HL-60 (cell line): ENCODE measurements around the gene TAS2R14.

ENCODE experiments used
- DNase-seq, 2 experiments: peaks; one replicate each; pipeline ENCODE4 v3.0.0-alpha.2; 2010 to 2020; ENCODE audit warnings: low read depth in 1 of 2, low spot score in 1 of 2
- H3K27ac ChIP-seq: fragments of 250-450 bp; sonication (Bioruptor Pico); replicated peaks from 2 replicates; pipeline ENCODE4 v1.5.1; 2020; ENCODE audit warnings: mild to moderate bottlenecking, moderate library complexity
- H3K27me3 ChIP-seq: fragments of 250-450 bp; sonication (Bioruptor Pico); 2 replicates; pipeline ENCODE4 v1.5.1; 2021; ENCODE audit warnings: mild to moderate bottlenecking, moderate library complexity; ENCODE audit not compliant: insufficient read depth, poor library complexity, severe bottlenecking
- H3K4me3 ChIP-seq: replicated peaks from 2 replicates; pipeline ENCODE4 v1.5.1; 2011; ENCODE audit warnings: mild to moderate bottlenecking, control low read depth, low read length; ENCODE audit not compliant: insufficient read depth
- CTCF ChIP-seq: IDR thresholded peaks from one replicate; pipeline ENCODE4 v1.5.1; 2011; ENCODE audit warnings: low read length, control low read depth, inconsistent platforms; ENCODE audit not compliant: insufficient read depth
- GABPA ChIP-seq: IDR thresholded peaks from 2 replicates; pipeline ENCODE4 v1.6.1; 2012; ENCODE audit warnings: low read depth
- POLR2AphosphoS5 ChIP-seq: IDR thresholded peaks from 2 replicates; pipeline ENCODE4 v1.6.1; 2012; ENCODE audit warnings: low read depth
- REST ChIP-seq: IDR thresholded peaks from 2 replicates; pipeline ENCODE4 v1.6.1; 2012; ENCODE audit warnings: low read depth; ENCODE audit not compliant: insufficient replicate concordance
- SPI1 ChIP-seq: IDR thresholded peaks from 2 replicates; pipeline ENCODE4 v1.6.1; 2012; ENCODE audit warnings: low read depth, mild to moderate bottlenecking, borderline replicate concordance

The TAS2R14 gene

GRCh38 chr12:10966314-10966713 is 27.3 kb upstream of the TAS2R14 start:
- no peaks in the 10 kb centered on the region for H3K27me3 ChIP-seq
- no peak overlapping the region for H3K4me3 ChIP-seq
- H3K27ac ChIP-seq = no peak overlapping the region
- no peak for DNase-seq
- TF ChIP-seq GABPA (no peak), REST (no peak), SPI1 (no peak)

GRCh38 chr12:10965476-10965875 is 26.4 kb upstream of the TAS2R14 start:
- no peak for TF ChIP-seq GABPA
- TF ChIP-seq SPI1 = no peak
- TF ChIP-seq POLR2AphosphoS5 = no peak
- TF ChIP-seq CTCF = no peak
- TF ChIP-seq REST = no peak

GRCh38 chr12:10960211-10960610 is 21.1 kb upstream of the TAS2R14 start:
- H3K27me3 ChIP-seq = no peaks in the 10 kb centered on the region
- H3K27ac ChIP-seq = no peak overlapping the region
- DNase-seq = no peak
- TF ChIP-seq CTCF (no peak), REST (no peak), POLR2AphosphoS5 (no peak), SPI1 (no peak), GABPA (no peak)
- no peak overlapping the region for H3K4me3 ChIP-seq

More at GRCh38 chr12:10965476-10965875, 26.4 kb upstream of the TAS2R14 start:
- Histone ChIP-seq H3K27ac (no peak overlapping the region), H3K4me3 (no peak overlapping the region), H3K27me3 (no peaks in the 10 kb centered on the region)
- DNase-seq = no peak

- TF ChIP-seq SPI1 (no peak), CTCF (no peak), REST (no peak)
- H3K4me3 ChIP-seq = no peak overlapping the region
- DNase-seq = no peak
- H3K27me3 ChIP-seq = no peaks in the 10 kb centered on the region
- H3K27ac ChIP-seq = no peak overlapping the region
These were observed 20.7 kb upstream of the TAS2R14 start for GRCh38 chr12:10959804-10960203.
